GM21423 (cell line): ENCODE results near the gene NLK.
"Not testable (repeated sequence)": the region's sequence is repeated elsewhere in the genome, so short reads cannot be mapped to it uniquely, and the experiment has no call there.

Experiments used
- ATAC-seq: cut with Tn5 transposase; IDR thresholded peaks from one replicate; pipeline ENCODE4 v1.9.1; 2021; ENCODE audit warnings: mild to moderate bottlenecking, moderate library complexity; ENCODE audit not compliant: unreplicated experiment

Gene NLK

GRCh38 chr17:28187931-28188330 is 145.5 kb downstream of the NLK start:
- no peak for ATAC-seq

GRCh38 chr17:28188841-28189263 is 146.4 kb downstream of the NLK start:
- ATAC-seq = no peak

GRCh38 chr17:28189667-28190066 is 147.2 kb downstream of the NLK start:
- ATAC-seq = no peak

GRCh38 chr17:28191018-28191417 is 148.5 kb downstream of the NLK start:
- no peak for ATAC-seq

- no peak for ATAC-seq
Measured at GRCh38 chr17:28193241-28193640, 150.8 kb downstream of the NLK start.

GRCh38 chr17:28194382-28194781 is 151.9 kb downstream of the NLK start:
- ATAC-seq = no peak

GRCh38 chr17:28196636-28197035 is 154.2 kb downstream of the NLK start:
- no peak for ATAC-seq

- no peak for ATAC-seq
Measured at GRCh38 chr17:28199115-28199514, 156.6 kb downstream of the NLK start.

- no peak for ATAC-seq
Measured at GRCh38 chr17:28199728-28200127, 157.3 kb downstream of the NLK start.

GRCh38 chr17:28201315-28201714 is 158.8 kb downstream of the NLK start:
- no peak for ATAC-seq

- no peak for ATAC-seq
Measured at GRCh38 chr17:28204244-28204643, 161.8 kb downstream of the NLK start.

- ATAC-seq = no peak
Measured at GRCh38 chr17:28204751-28205150, 162.3 kb downstream of the NLK start.

GRCh38 chr17:28206292-28206691 is 163.8 kb downstream of the NLK start:
- ATAC-seq = no peak

- ATAC-seq = no peak
Measured at GRCh38 chr17:28211811-28212210, 169.3 kb downstream of the NLK start.

GRCh38 chr17:28213578-28213977 is 171.1 kb downstream of the NLK start:
- ATAC-seq = not testable (repeated sequence)

- no peak for ATAC-seq
Measured at GRCh38 chr17:28216052-28216451, 173.6 kb downstream of the NLK start.

GRCh38 chr17:28216528-28216927 is 174.1 kb downstream of the NLK start:
- ATAC-seq = no peak

GRCh38 chr17:28219771-28220170 is 177.3 kb downstream of the NLK start:
- no peak for ATAC-seq

- no peak for ATAC-seq
Measured at GRCh38 chr17:28221751-28222414, 179.4 kb downstream of the NLK start.

- ATAC-seq = no peak
Measured at GRCh38 chr17:28225271-28225670, 182.8 kb downstream of the NLK start.

- no peak for ATAC-seq
Measured at GRCh38 chr17:28225867-28226266, 183.4 kb downstream of the NLK start.

- no peak for ATAC-seq
Measured at GRCh38 chr17:28226563-28227315, 184.3 kb downstream of the NLK start.
